H1 (cell line): Measurements from ENCODE around the gene LIMA1. TPM values are rescaled to one million over a fixed set of nuclear protein-coding genes. Genes with fewer than 3 reads are reported as not detected.

Experiments used
- CTCF ChIA-PET: fragments of 300-600 bp; sonication (Branson Sonifier 250); formaldehyde crosslinking; loops from one replicate; lab custom pipeline; 2021; ENCODE audit not compliant: partially characterized antibody; lab: Charles Lee
- POLR2A ChIA-PET: fragments of 300-600 bp; sonication (Branson Sonifier 250); formaldehyde crosslinking; loops from one replicate; lab custom pipeline; 2021; ENCODE audit warnings: inconsistent platforms; ENCODE audit not compliant: partially characterized antibody; lab: Charles Lee
- DNase-seq, 2 experiments: peaks; one replicate each; pipeline versions ENCODE4 v3.0.0 to v3.0.0-alpha.2; 2010 to 2022; ENCODE audit warnings: low spot score in 2 of 2, low read depth in 1 of 2, mixed read lengths in 1 of 2
- FAIRE-seq: peaks from 2 replicates; lab custom pipeline; 2011; peaks lifted over from hg19 to GRCh38; lab: Jason Lieb, UNC
- H2AFZ ChIP-seq: 2 replicates; pipeline ENCODE4 v1.8.1; 2012; ENCODE audit warnings: low read length, inconsistent platforms
- H2AK5ac ChIP-seq: 2 replicates; pipeline ENCODE4 v1.6.1; 2013; ENCODE audit warnings: low read depth, low read length
- H2BK120ac ChIP-seq: replicated peaks from 2 replicates; pipeline ENCODE3; 2013; ENCODE audit warnings: low read depth, low read length, inconsistent platforms
- H2BK12ac ChIP-seq: 2 replicates; pipeline ENCODE4 v1.6.1; 2013; ENCODE audit warnings: low read depth, low read length
- H2BK15ac ChIP-seq: 2 replicates; pipeline ENCODE4 v1.6.1; 2013; ENCODE audit warnings: low read length
- H2BK20ac ChIP-seq: 2 replicates; pipeline ENCODE4 v1.6.1; 2013; ENCODE audit warnings: low read length
- H2BK5ac ChIP-seq: 2 replicates; pipeline ENCODE4 v1.6.1; 2013; ENCODE audit warnings: low read depth, low read length
- H3K14ac ChIP-seq: 2 replicates; pipeline ENCODE4 v1.6.1; 2013; ENCODE audit warnings: inconsistent platforms; ENCODE audit not compliant: insufficient read length
- H3K18ac ChIP-seq: 2 replicates; pipeline ENCODE4 v1.6.1; 2013; ENCODE audit warnings: low read length; ENCODE audit errors: extremely low read depth
- H3K23ac ChIP-seq: 2 replicates; pipeline ENCODE4 v1.6.1; 2013; ENCODE audit warnings: inconsistent platforms; ENCODE audit not compliant: insufficient read length
- H3K23me2 ChIP-seq: 2 replicates; pipeline ENCODE4 v1.6.1; 2013; ENCODE audit warnings: low read depth, low read length
- H3K27ac ChIP-seq: 2 replicates; pipeline ENCODE4 v1.6.1; 2011; ENCODE audit warnings: low read depth, low read length, inconsistent platforms
- H3K27me3 ChIP-seq, 4 experiments: replicated peaks in 1 of 4; 1 replicate in 1 of 4; 2 replicates in 3 of 4; pipeline versions ENCODE4 v1.6.1 to v1.8.1; 2011 to 2013; ENCODE audit warnings: low read length in 3 of 4, mild to moderate bottlenecking in 3 of 4, inconsistent platforms in 2 of 4, mixed read lengths in 2 of 4, moderate library complexity in 1 of 4; ENCODE audit not compliant: control insufficient read depth in 3 of 4, insufficient read depth in 3 of 4; ENCODE audit errors: extremely low read depth in 1 of 4
- H3K36me3 ChIP-seq, 4 experiments: 2 replicates each; pipeline versions ENCODE4 v1.6.1 to v1.8.1; 2011 to 2013; ENCODE audit warnings: mild to moderate bottlenecking in 4 of 4, low read length in 3 of 4, moderate library complexity in 2 of 4, control low read depth in 1 of 4, inconsistent platforms in 1 of 4; ENCODE audit not compliant: insufficient read depth in 4 of 4, control insufficient read depth in 2 of 4
- H3K4ac ChIP-seq: replicated peaks from 2 replicates; pipeline ENCODE3; 2013; ENCODE audit warnings: low read length, low read depth, mixed read lengths, inconsistent platforms; ENCODE audit not compliant: insufficient read length
- H3K4me1 ChIP-seq, 4 experiments: replicated peaks in 1 of 4; 1 replicate in 1 of 4; 2 replicates in 3 of 4; pipeline versions ENCODE4 v1.6.1 to v1.8.1; 2011 to 2013; ENCODE audit warnings: low read length in 3 of 4, inconsistent platforms in 2 of 4, mixed read lengths in 1 of 4; ENCODE audit not compliant: insufficient read depth in 4 of 4, control insufficient read depth in 3 of 4
- H3K4me2 ChIP-seq, 2 experiments: 2 replicates each; pipeline versions ENCODE4 v1.6.1 to v1.8.1; 2011 to 2013; ENCODE audit warnings: low read depth in 2 of 2, low read length in 2 of 2, control low read depth in 1 of 2, inconsistent platforms in 1 of 2, mild to moderate bottlenecking in 1 of 2; ENCODE audit not compliant: insufficient read depth in 1 of 2
- H3K4me3 ChIP-seq, 4 experiments: fragments of 200-600, 300-600 bp in 1 of 4; sonication (generic), shearing (Covaris generic), sonication (Bioruptor Twin) in 1 of 4; 2 replicates each; pipeline versions ENCODE4 v1.5.1 to v1.8.1; 2011 to 2016; ENCODE audit warnings: low read length in 4 of 4, low read depth in 3 of 4, control low read depth in 2 of 4, inconsistent platforms in 2 of 4, mild to moderate bottlenecking in 2 of 4, mixed read lengths in 1 of 4, moderate library complexity in 1 of 4; ENCODE audit not compliant: insufficient read depth in 2 of 4; ENCODE audit errors: extremely low read depth in 1 of 4
- H3K56ac ChIP-seq: replicated peaks from 2 replicates; pipeline ENCODE3; 2013; ENCODE audit warnings: low read depth, mild to moderate bottlenecking, mixed read lengths, low read length, inconsistent platforms; ENCODE audit not compliant: insufficient read length
- H3K79me1 ChIP-seq: 2 replicates; pipeline ENCODE4 v1.6.1; 2013; ENCODE audit warnings: low read depth, low read length, control low read depth
- H3K79me2 ChIP-seq, 2 experiments: 2 replicates each; pipeline versions ENCODE4 v1.6.1 to v1.8.1; 2012 to 2013; ENCODE audit warnings: low read length in 2 of 2, mild to moderate bottlenecking in 2 of 2, inconsistent platforms in 1 of 2; ENCODE audit not compliant: insufficient read depth in 2 of 2, control insufficient read depth in 1 of 2
- H3K9ac ChIP-seq, 4 experiments: replicated peaks in 1 of 4; 1 replicate in 1 of 4; 2 replicates in 3 of 4; pipeline versions ENCODE4 v1.6.1 to v1.8.1; 2011 to 2013; ENCODE audit warnings: low read depth in 3 of 4, low read length in 3 of 4, control low read depth in 2 of 4, mild to moderate bottlenecking in 2 of 4, moderate library complexity in 2 of 4, inconsistent platforms in 1 of 4; ENCODE audit errors: extremely low read depth in 1 of 4
- H3K9me3 ChIP-seq, 2 experiments: 2 replicates each; pipeline versions ENCODE4 v1.6.1 to v1.8.1; 2012 to 2013; ENCODE audit warnings: mild to moderate bottlenecking in 2 of 2, moderate library complexity in 2 of 2, control low read depth in 1 of 2, inconsistent platforms in 1 of 2, low read depth in 1 of 2, low read length in 1 of 2, mixed read lengths in 1 of 2; ENCODE audit not compliant: insufficient read depth in 2 of 2
- H4K20me1 ChIP-seq, 2 experiments: replicated peaks in 1 of 2; 2 replicates each; pipeline versions ENCODE3 to v1.8.1; 2011 to 2013; ENCODE audit warnings: inconsistent platforms in 2 of 2, low read length in 2 of 2, mild to moderate bottlenecking in 1 of 2; ENCODE audit not compliant: insufficient read depth in 2 of 2, control insufficient read depth in 1 of 2
- H4K5ac ChIP-seq: 2 replicates; pipeline ENCODE4 v1.6.1; 2013; ENCODE audit warnings: low read length, low read depth, mixed read lengths, inconsistent platforms; ENCODE audit not compliant: insufficient read length
- H4K8ac ChIP-seq: 2 replicates; pipeline ENCODE4 v1.8.0; 2013; ENCODE audit warnings: mild to moderate bottlenecking, moderate library complexity, low read length, inconsistent platforms; ENCODE audit not compliant: insufficient read depth; ENCODE audit errors: extremely low read depth
- H4K91ac ChIP-seq: replicated peaks from 2 replicates; pipeline ENCODE3; 2013; ENCODE audit warnings: low read length, mixed read lengths, inconsistent platforms; ENCODE audit not compliant: insufficient read length
- JUND ChIP-seq: IDR thresholded peaks from 2 replicates; pipeline ENCODE4 v1.6.1; 2011; ENCODE audit warnings: mild to moderate bottlenecking, improper control_type of control experiment, low read length
- RXRA ChIP-seq: IDR thresholded peaks from 2 replicates; pipeline ENCODE4 v1.6.1; 2011; ENCODE audit warnings: low read depth, mild to moderate bottlenecking, low read length, moderate library complexity; ENCODE audit not compliant: insufficient read depth
- SP1 ChIP-seq: IDR thresholded peaks from 2 replicates; pipeline ENCODE4 v1.6.1; 2011; ENCODE audit warnings: low read depth, low read length
- SUZ12 ChIP-seq: fragments of 200-600 bp; sonication (generic); IDR thresholded peaks from 2 replicates; pipeline ENCODE4 v1.6.1; 2012; ENCODE audit warnings: mild to moderate bottlenecking, inconsistent platforms, low read length, moderate library complexity, mixed read lengths
- TAF7 ChIP-seq: optimal IDR thresholded peaks from 2 replicates; pipeline ENCODE3; 2011; ENCODE audit warnings: low read depth, mild to moderate bottlenecking, inconsistent platforms, low read length, moderate library complexity, borderline replicate concordance
- TEAD4 ChIP-seq: IDR thresholded peaks from 2 replicates; pipeline ENCODE4 v1.6.1; 2012; ENCODE audit warnings: low read depth, low read length, inconsistent platforms, mixed read lengths
- WGBS, 2 experiments: shearing (Covaris generic) in 1 of 2; methylation state at CpG; one replicate each; pipeline versions ENCODE4 v1.1.6 to v1.1.7; 2013 to 2015; ENCODE audit warnings: low lambda C conversion rate in 2 of 2, mixed read lengths in 2 of 2, inconsistent platforms in 1 of 2, low coverage in 1 of 2, missing lambda C conversion rate in 1 of 2; ENCODE audit not compliant: insufficient replicate concordance in 2 of 2, insufficient coverage in 1 of 2, insufficient read length in 1 of 2; ENCODE audit errors: extremely low coverage in 1 of 2, missing lambda C conversion rate in 1 of 2; 5-methylcytosine and 5-hydroxymethylcytosine counted together
- polyA plus RNA-seq, 7 experiments: library from polyadenylated mRNA; depleted of rRNA in 3 of 7; stranded (reverse) in 5 of 7; unstranded in 2 of 7; fragments of >200 nt in 5 of 7; fragments of 200-250 nt in 2 of 7; gene quantifications; 1 replicate in 5 of 7; 2 replicates in 1 of 7; 4 replicates in 1 of 7; pipeline versions ENCODE4 v1.2.1 to v1.2.3, GENCODE V29; 2011 to 2013; ENCODE audit warnings: missing spikeins in 2 of 7, mixed read lengths in 2 of 7
- total RNA-seq: library from RNA; stranded (reverse); fragmentation: NEBNext Ultra II Directional; extraction: Animal tissue kit (Norgen Biotek cat#: 25700); gene quantifications from 2 replicates; pipeline ENCODE4 v1.2.1, GENCODE V29; 2021

Gene LIMA1
- total and polyA plus RNA-seq, 2 of the 8 experiments (the other 6 are each of a cell fraction or from before 2014, with no cell fraction given): 12.7 to 47.6 TPM

- Histone ChIP-seq H4K91ac (no peak overlapping the region), H3K79me2 (no peaks in the 10 kb centered on the region), H3K36me3 (no peaks in the 10 kb centered on the region), H3K27me3 (no peaks in the 10 kb centered on the region), H4K8ac (no peak overlapping the region), H2AK5ac (no peak overlapping the region), H3K4me2 (no peak overlapping the region), H3K56ac (no peak overlapping the region), H2AFZ (no peak overlapping the region), H3K27ac (no peak overlapping the region), H3K79me1 (no peaks in the 10 kb centered on the region), H4K20me1 (no peaks in the 10 kb centered on the region), H2BK15ac (no peak overlapping the region), H3K14ac (no peak overlapping the region), H2BK12ac (no peak overlapping the region), H3K4me1 (no peaks in the 10 kb centered on the region), H2BK5ac (no peak overlapping the region), H2BK20ac (no peak overlapping the region), H4K5ac (no peak overlapping the region), H3K4ac (no peak overlapping the region), H3K18ac (no peak overlapping the region; the same call in 1 of the 2 replicates), H3K9me3 (no peaks in the 10 kb centered on the region), H2BK120ac (no peak overlapping the region), H3K9ac (no peak overlapping the region), H3K23me2 (no peaks in the 10 kb centered on the region), H3K4me3 (no peak overlapping the region), H3K23ac (no peak overlapping the region)
- no peak for TF ChIP-seq TAF7
- TF ChIP-seq RXRA: no peak
- no peak for TF ChIP-seq JUND
- no peak for TF ChIP-seq SP1
- TF ChIP-seq SUZ12: no peak
- no peak for TF ChIP-seq TEAD4
- no peak for FAIRE-seq
- ChIA-PET POLR2A (interaction anchor here (0.6 kb wide), 1 partner anchor 13 kb away, joined by 4 read pairs; no protein-coding TSS in a partner anchor), CTCF (interaction anchor here (0.6 kb wide), 1 partner anchor 1865 kb away, joined by 3 read pairs; no protein-coding TSS in a partner anchor)
- WGBS, 2 experiments: 89 to 100% methylated on average over 1 to 7 of the region's 7 CpGs
- DNase-seq: no peak
These were observed 43.1 kb downstream of the LIMA1 start for GRCh38 chr12:50240096-50240791.
